Measurements from ENCODE around the gene ZNF14.
"Not testable (repeated sequence)": the region's sequence is repeated elsewhere in the genome, so short reads cannot be mapped to it uniquely, and the experiment has no call there.

GRCh38 chr19:19743921-19744320 lies 11.0 kb upstream of the ZNF14 start:
- not testable (repeated sequence) for TF ChIP-seq ASH2L (IDR thresholded peaks at IDR 0.05; ENCODE audit: insufficient read length, low read depth, low read length); CC2D1A (CRISPR knock-in tag; IDR thresholded peaks at IDR 0.05); HNRNPK (IDR thresholded peaks at IDR 0.05; ENCODE audit: low read depth, low read length, poor library complexity, severe bottlenecking); STAT6 (CRISPR knock-in tag; IDR thresholded peaks at IDR 0.05; ENCODE audit: borderline replicate concordance); ZNF614 (CRISPR knock-in tag; IDR thresholded peaks at IDR 0.05; ENCODE audit: borderline replicate concordance); NCOR1 (IDR thresholded peaks at IDR 0.05; ENCODE audit: borderline replicate concordance, low read length); FOXA1 (IDR thresholded peaks at IDR 0.05); FOXA1 (CRISPR knock-in tag; IDR thresholded peaks at IDR 0.05); EZH2 (conservative IDR thresholded peaks at IDR 0.05; ENCODE audit: low read depth, low read length); ZNF678 (CRISPR knock-in tag; IDR thresholded peaks at IDR 0.05); TEF (CRISPR knock-in tag; IDR thresholded peaks at IDR 0.05); CTCF (CRISPR knock-in tag; IDR thresholded peaks at IDR 0.05); KAT8 (CRISPR knock-in tag; IDR thresholded peaks at IDR 0.05); POLR2AphosphoS5 (IDR thresholded peaks at IDR 0.05; ENCODE audit: low read depth, low read length)
